ENCODE results near the gene RAB30. TPM values are rescaled to one million over a fixed set of nuclear protein-coding genes. Genes with fewer than 3 reads are reported as not detected.

Gene RAB30
- polyA plus RNA-seq, 1 donor from 2014 or later: 36.4 TPM

- no peaks in the 10 kb centered on the region for H3K79me2 ChIP-seq (replicated peaks; ENCODE audit: insufficient read depth, low read length)
- no peaks in the 10 kb centered on the region for H3K27me3 ChIP-seq (ENCODE audit: insufficient read depth, low read depth, low read length)
- H3F3A ChIP-seq (ENCODE audit: insufficient read depth, low read length, poor library complexity, severe bottlenecking): no peaks in the 10 kb centered on the region
- no peak overlapping the region for H2AFZ ChIP-seq (ENCODE audit: low read depth, low read length)
- H3K4me3 ChIP-seq (ENCODE audit: low read length): no peak overlapping the region
- no peak overlapping the region for H3K27ac ChIP-seq (ENCODE audit: low read length)
- no peaks in the 10 kb centered on the region for H4K20me1 ChIP-seq (ENCODE audit: insufficient read depth)
- TF ChIP-seq MXI1 (conservative IDR thresholded peaks at IDR 0.05; ENCODE audit: poor library complexity, severe bottlenecking) (no peak), RAD21 (conservative IDR thresholded peaks at IDR 0.05) (no peak), REST (IDR thresholded peaks at IDR 0.05; ENCODE audit: borderline replicate concordance) (no peak), EP300 (conservative IDR thresholded peaks at IDR 0.05; ENCODE audit: poor library complexity, severe bottlenecking) (no peak)
- H3K9me3 ChIP-seq (ENCODE audit: low read length): no peaks in the 10 kb centered on the region
- H3K9ac ChIP-seq (ENCODE audit: low read length): no peak overlapping the region
- H3K36me3 ChIP-seq (ENCODE audit: insufficient read depth, low read length): no peaks in the 10 kb centered on the region
- no peak overlapping the region for H3K4me2 ChIP-seq (ENCODE audit: low read length)
- no peaks in the 10 kb centered on the region for H3K9me2 ChIP-seq (ENCODE audit: insufficient read depth, low read length)
These were observed 76.5 kb downstream of the RAB30 start for GRCh38 chr11:82995235-82995634.

- H3K4me2 ChIP-seq (ENCODE audit: low read length): no peak overlapping the region
- no peaks in the 10 kb centered on the region for H3K27me3 ChIP-seq (ENCODE audit: insufficient read depth, low read depth, low read length)
- no peaks in the 10 kb centered on the region for H3K9me2 ChIP-seq (ENCODE audit: insufficient read depth, low read length)
- no peaks in the 10 kb centered on the region for H4K20me1 ChIP-seq (ENCODE audit: insufficient read depth)
- no peak overlapping the region for H3K27ac ChIP-seq (ENCODE audit: low read length)
- TF ChIP-seq POLR2AphosphoS5 (IDR thresholded peaks at IDR 0.05): no peak
- TF ChIP-seq MXI1 (conservative IDR thresholded peaks at IDR 0.05; ENCODE audit: poor library complexity, severe bottlenecking): no peak
- no peak for TF ChIP-seq EZH2 (IDR thresholded peaks at IDR 0.05; ENCODE audit: borderline replicate concordance, insufficient read depth, low read length, poor library complexity, severe bottlenecking)
- H3K9ac ChIP-seq (ENCODE audit: low read length): no peak overlapping the region
- no peaks in the 10 kb centered on the region for H3F3A ChIP-seq (ENCODE audit: insufficient read depth, low read length, poor library complexity, severe bottlenecking)
- H3K9me3 ChIP-seq (ENCODE audit: low read length): no peaks in the 10 kb centered on the region
- H2AFZ ChIP-seq (ENCODE audit: low read depth, low read length): no peak overlapping the region
- H3K4me3 ChIP-seq (ENCODE audit: low read length): no peak overlapping the region
- no peaks in the 10 kb centered on the region for H3K79me2 ChIP-seq (replicated peaks; ENCODE audit: insufficient read depth, low read length)
- no peaks in the 10 kb centered on the region for H3K36me3 ChIP-seq (ENCODE audit: insufficient read depth, low read length)
These were observed 77.0 kb downstream of the RAB30 start for GRCh38 chr11:82994604-82995230.

GRCh38 chr11:82992223-82992622 is 79.5 kb downstream of the RAB30 start:
- Histone ChIP-seq H3F3A (ENCODE audit: insufficient read depth, low read length, poor library complexity, severe bottlenecking) (no peaks in the 10 kb centered on the region), H3K4me2 (ENCODE audit: low read length) (no peak overlapping the region), H3K9me2 (ENCODE audit: insufficient read depth, low read length) (no peaks in the 10 kb centered on the region), H3K27me3 (ENCODE audit: insufficient read depth, low read depth, low read length) (no peaks in the 10 kb centered on the region), H3K36me3 (ENCODE audit: insufficient read depth, low read length) (no peaks in the 10 kb centered on the region), H3K9me3 (ENCODE audit: low read length) (no peaks in the 10 kb centered on the region), H3K4me3 (ENCODE audit: low read length) (no peak overlapping the region), H3K9ac (ENCODE audit: low read length) (no peak overlapping the region), H2AFZ (ENCODE audit: low read depth, low read length) (no peak overlapping the region), H3K79me2 (replicated peaks; ENCODE audit: insufficient read depth, low read length) (no peaks in the 10 kb centered on the region), H3K27ac (ENCODE audit: low read length) (no peak overlapping the region), H4K20me1 (ENCODE audit: insufficient read depth) (no peaks in the 10 kb centered on the region)
- TF ChIP-seq REST (IDR thresholded peaks at IDR 0.05; ENCODE audit: borderline replicate concordance): no peak
- TF ChIP-seq TAF1 (IDR thresholded peaks at IDR 0.05; ENCODE audit: low read depth): no peak
- TF ChIP-seq SMC3 (conservative IDR thresholded peaks at IDR 0.05; ENCODE audit: poor library complexity): no peak
- no peak for TF ChIP-seq MXI1 (conservative IDR thresholded peaks at IDR 0.05; ENCODE audit: poor library complexity, severe bottlenecking)
- TF ChIP-seq POLR2AphosphoS5 (IDR thresholded peaks at IDR 0.05): no peak
- TF ChIP-seq CTCF (IDR thresholded peaks at IDR 0.05; ENCODE audit: poor library complexity, severe bottlenecking): no peak
- TF ChIP-seq RAD21 (conservative IDR thresholded peaks at IDR 0.05): no peak
- TF ChIP-seq EZH2 (IDR thresholded peaks at IDR 0.05; ENCODE audit: borderline replicate concordance, insufficient read depth, low read length, poor library complexity, severe bottlenecking): no peak
- TF ChIP-seq EP300 (conservative IDR thresholded peaks at IDR 0.05; ENCODE audit: poor library complexity, severe bottlenecking): no peak
